GM13977 (cell line): ENCODE measurements around the gene GNAO1.

Source experiments
- DNase-seq: peaks from one replicate; pipeline ENCODE4 v3.0.0; 2012; ENCODE audit warnings: low spot score
- CTCF ChIP-seq: IDR thresholded peaks from 2 replicates; pipeline ENCODE4 v1.5.1; 2012; ENCODE audit warnings: mild to moderate bottlenecking, control low read depth; ENCODE audit not compliant: insufficient read depth; ENCODE audit errors: extremely low read depth, missing control alignments
- in situ Hi-C: fragments of 300-500 bp; cut with MboI; formaldehyde crosslinking; loops from one replicate; pipeline ENCODE4 v1.12.0; 2022; ENCODE audit warnings: low sequenced_read_pairs, low pct_unique_long_range_greater_than_20kb, mixed read lengths, inconsistent platforms; ENCODE audit not compliant: unreplicated experiment

Gene GNAO1

GRCh38 chr16:56345406-56346050 lies 154.2 kb downstream of the GNAO1 start:
- TF ChIP-seq CTCF, result no peak
- no peak for DNase-seq
- in situ Hi-C loops, result no loop called here

GRCh38 chr16:56346131-56346890 lies 155.0 kb downstream of the GNAO1 start:
- in situ Hi-C loops, result no loop called here
- no peak for TF ChIP-seq CTCF

GRCh38 chr16:56347166-56347565 lies 155.9 kb downstream of the GNAO1 start:
- DNase-seq, result no peak
- no peak for TF ChIP-seq CTCF
- in situ Hi-C loops, result no loop called here

More at GRCh38 chr16:56346131-56346890, 155.0 kb downstream of the GNAO1 start:
- DNase-seq, result no peak

- no peak for TF ChIP-seq CTCF
- in situ Hi-C loops, result no loop called here
- no peak for DNase-seq
Observed at GRCh38 chr16:56347670-56348069, 156.4 kb downstream of the GNAO1 start.

- in situ Hi-C loops, result no loop called here
- no peak for TF ChIP-seq CTCF
- DNase-seq, result no peak
Observed at GRCh38 chr16:56348168-56349085, 157.1 kb downstream of the GNAO1 start.

GRCh38 chr16:56349086-56349415 lies 157.8 kb downstream of the GNAO1 start:
- in situ Hi-C loops, result no loop called here
- no peak for TF ChIP-seq CTCF
- no peak for DNase-seq
